NCI-H82 (cell line): ENCODE results near the gene VIM.
A peak's percentile ranks its signal among the peaks of the same experiment; 100 is the strongest.
"Not testable (repeated sequence)": the region's sequence is repeated elsewhere in the genome, so short reads cannot be mapped to it uniquely, and the experiment has no call there.

Experiments
- DNase-seq: peaks from one replicate; lab custom pipeline; 2025; lab: John Stamatoyannopoulos, UW

The VIM gene

DNA sequence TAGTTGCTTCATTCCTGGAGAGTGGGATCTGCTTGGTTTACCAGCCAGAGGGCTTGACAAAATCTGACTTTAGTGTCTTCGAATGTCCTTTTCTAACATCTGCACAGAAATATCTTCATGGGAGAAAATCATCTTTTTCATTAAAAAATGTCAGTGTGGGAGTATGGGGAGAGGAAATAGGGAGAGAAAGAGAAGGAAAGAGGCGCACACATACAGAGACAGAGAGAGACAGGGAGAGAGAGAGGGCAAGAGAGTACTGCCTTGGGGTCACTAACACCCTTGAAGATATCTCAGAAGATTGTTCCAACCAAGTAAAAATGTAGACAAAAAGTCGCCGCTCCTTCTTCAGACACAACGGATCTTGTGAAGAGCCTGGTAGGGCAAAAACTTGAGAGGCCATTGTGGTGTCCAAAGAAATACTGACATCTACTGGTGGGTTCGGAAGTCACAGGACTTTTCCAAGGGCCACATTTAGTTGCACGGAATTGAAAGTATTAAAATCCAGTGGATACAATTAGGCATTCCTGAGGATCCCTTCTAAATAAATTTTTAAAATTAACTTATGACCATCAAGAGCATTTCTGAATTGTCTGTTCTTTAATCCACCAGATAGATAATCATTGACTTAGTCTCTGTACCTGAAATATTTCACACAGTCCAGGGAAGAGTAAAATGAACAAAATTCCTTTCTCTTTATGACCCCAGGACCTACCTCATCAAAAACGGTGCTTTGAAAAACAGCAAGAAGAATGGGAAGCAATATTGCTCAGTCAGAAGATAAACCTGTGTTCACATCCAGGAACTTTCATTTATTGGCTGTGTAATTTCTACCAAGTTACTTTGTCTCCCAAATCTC lies 29.7 kb downstream of the VIM start:
- DNase-seq = peak; percentile 73

DNA sequence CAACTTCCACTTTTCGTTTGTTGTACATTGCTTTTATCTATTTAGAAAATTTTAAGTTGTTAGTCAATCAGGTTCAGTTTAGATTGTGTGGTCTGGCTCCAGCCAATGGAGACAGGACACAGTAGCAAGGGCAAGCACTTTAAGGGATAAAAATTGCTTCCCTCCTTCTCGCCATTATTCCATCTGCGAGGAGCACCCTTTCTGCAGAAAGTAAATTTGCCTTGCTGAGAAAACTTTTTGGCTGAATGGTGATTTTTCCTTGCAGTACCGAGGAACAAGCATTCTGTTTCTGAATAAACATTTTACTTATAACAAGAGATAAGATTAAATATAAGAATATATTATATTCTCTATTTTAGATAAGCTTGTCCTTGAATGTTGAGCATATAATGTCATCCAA lies 34.5 kb downstream of the VIM start:
- no peak for DNase-seq

DNA sequence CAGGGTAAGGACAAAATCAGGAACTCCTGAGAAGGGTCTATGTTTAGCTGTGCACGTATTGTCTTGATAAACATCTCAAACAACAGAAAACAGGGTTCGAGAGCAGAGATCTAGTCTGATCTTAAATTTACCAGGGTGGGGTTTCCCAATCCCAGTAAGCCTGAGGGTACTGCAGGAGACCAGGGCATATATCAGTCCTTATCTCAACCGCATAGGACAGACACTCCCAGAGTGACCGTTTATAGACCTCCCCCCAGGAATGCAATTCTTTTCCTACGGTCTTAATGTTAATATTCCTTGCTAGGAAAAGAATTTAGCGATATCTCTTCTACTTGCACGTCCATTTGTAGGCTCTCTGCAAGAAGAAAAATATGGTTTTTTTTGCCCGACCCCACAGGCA lies 35.5 kb downstream of the VIM start:
- DNase-seq = no peak

- DNase-seq = no peak
These were observed 37.4 kb downstream of the VIM start for GRCh38 chr10:17265468-17265867.

- DNase-seq = not testable (repeated sequence)
These were observed 38.5 kb downstream of the VIM start for GRCh38 chr10:17266549-17266948.

DNA sequence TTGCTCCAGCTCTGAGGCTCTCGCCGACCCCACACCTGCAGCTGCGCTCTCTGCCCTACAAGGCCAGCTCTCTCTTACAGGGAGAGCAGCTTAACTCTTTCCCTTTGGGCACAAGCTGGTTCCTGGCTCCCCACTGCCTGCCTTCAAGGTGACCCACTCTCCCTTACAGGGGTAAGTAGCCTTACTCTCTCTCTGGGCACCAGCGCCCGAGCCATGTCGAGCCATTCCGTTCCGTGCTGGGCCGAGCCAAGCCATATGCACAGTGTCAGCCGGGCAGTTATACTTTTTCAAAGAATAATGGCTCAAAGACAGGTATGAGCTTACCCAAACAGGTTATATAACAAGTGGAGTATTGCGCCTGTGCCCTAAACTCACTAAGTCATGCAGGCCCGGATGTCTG lies 44.6 kb downstream of the VIM start:
- DNase-seq = no peak

DNA sequence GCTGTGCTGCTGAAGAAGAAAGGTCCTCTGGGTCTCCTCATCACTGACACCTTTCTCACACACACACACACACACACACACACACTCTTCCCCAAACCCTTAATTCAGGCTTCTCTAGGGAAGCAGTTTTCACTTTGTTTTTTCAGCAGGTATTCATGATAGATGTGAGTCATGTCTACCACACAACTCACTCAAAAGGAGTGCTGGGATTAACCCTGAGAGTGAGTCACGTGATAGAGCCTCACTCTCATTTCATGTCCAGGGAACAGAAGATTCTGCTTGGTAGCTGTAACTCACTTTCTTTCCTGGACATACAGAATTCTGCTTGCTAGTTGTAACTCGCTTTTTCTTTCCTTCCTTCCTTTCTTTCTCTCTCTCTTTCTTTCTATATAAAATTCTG lies 45.4 kb downstream of the VIM start:
- DNase-seq = no peak

DNA sequence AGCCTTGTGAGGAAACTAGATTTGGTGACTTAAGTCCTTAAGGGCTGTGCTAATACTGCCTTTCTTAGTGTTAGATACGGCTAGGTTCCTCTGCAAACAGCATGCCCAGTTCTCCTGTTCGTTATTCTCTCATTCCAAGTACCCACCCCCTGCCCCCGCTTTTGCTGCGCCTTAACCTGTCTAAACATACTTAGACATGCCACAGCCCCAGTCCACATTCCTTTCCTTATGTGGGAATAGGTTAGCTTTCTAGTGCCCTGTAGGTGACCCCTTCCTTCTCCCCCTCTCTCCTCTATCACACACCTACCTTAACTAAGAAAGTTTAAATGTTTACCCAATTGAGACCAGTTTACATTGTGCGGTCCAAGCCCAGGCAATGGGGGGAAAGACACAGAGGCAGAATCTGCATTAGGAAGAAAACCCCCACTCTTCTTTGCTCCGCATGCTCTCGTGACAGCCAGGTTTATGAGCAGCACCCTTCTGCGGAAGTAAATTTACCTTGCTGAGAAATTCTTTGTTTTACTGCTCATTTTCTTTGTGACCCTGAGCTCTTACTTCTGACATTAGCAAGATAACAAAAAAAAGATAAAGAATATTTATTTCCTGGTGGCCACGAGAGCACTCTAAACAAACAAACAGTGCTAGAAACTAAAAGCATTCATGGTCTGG lies 48.8 kb downstream of the VIM start:
- no peak for DNase-seq

GRCh38 chr10:17278607-17279240 lies 50.7 kb downstream of the VIM start:
- no peak for DNase-seq

- no peak for DNase-seq
These were observed 54.3 kb downstream of the VIM start for GRCh38 chr10:17282311-17282710.

DNA sequence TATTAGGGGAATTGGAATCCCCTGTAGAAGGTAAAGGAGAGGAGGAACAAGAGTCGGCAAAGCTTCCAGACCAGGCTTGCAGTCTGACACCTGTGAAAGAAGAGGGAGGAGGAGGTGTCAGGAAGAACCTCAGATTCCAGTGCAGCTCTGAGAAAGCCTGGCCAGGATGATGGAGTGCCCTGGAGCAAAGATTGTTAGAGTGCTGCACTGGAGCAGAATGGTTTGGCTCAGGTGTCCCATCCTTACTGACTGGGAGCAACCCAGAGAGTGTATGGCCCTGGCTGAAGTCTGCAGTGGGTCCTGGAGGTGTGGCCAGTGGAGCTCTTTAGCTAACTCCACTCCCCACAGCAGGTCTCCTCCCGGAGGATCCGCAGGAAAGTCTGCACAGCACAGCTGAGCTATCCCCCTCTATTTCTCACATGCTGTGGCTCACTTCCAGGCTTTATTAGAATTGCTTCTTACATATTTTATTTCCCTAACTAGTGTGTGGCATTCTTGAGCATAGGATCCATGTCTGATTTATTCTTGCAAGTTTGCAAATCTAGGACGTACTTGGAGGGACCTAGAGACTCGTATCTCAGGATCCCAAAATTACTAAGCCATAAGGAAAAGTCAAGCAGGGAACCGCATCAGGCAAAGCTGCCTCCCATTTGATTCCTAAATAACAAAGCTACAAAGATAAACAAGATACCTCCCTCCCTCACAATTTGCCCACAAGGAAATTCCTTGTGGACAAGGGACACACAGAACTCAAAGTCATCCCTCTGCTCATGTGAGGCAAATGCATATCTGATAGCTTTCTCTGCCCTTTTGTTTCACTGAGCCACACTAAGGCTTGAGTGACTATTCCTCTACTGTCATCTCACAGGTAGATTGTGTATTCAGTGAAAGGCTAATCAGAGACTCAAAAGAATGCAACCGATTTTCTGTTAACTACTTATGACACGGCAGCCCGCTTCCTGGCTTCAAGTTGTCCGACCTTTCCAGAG lies 58.8 kb downstream of the VIM start:
- no peak for DNase-seq
